NT2/D1 (cell line): ENCODE measurements around the gene SLC5A10.
A peak's percentile ranks its signal among the peaks of the same experiment; 100 is the strongest.

Source experiments
- DNase-seq: peaks from one replicate; pipeline ENCODE4 v3.0.0-alpha.2; 2011; ENCODE audit warnings: low read depth, low spot score
- H3K27me3 ChIP-seq: 2 replicates; pipeline ENCODE4 v1.6.0; 2011; ENCODE audit warnings: mild to moderate bottlenecking; ENCODE audit not compliant: insufficient read length, insufficient read depth
- H3K36me3 ChIP-seq: 2 replicates; pipeline ENCODE4 v1.6.1; 2011; ENCODE audit warnings: mild to moderate bottlenecking, low read length, mixed read lengths; ENCODE audit not compliant: insufficient read depth, insufficient read length
- H3K4me1 ChIP-seq: 2 replicates; pipeline ENCODE4 v1.5.1; 2011; ENCODE audit not compliant: insufficient read depth, insufficient read length
- H3K4me3 ChIP-seq: 2 replicates; pipeline ENCODE4 v1.5.1; 2011; ENCODE audit warnings: low read depth; ENCODE audit not compliant: insufficient read length
- H3K9ac ChIP-seq: 2 replicates; pipeline ENCODE4 v1.6.0; 2011; ENCODE audit warnings: low read depth; ENCODE audit not compliant: insufficient read length
- H3K9me3 ChIP-seq: 2 replicates; pipeline ENCODE4 v1.5.1; 2011; ENCODE audit warnings: mild to moderate bottlenecking, low read length; ENCODE audit not compliant: insufficient read depth
- SUZ12 ChIP-seq: IDR thresholded peaks from 2 replicates; pipeline ENCODE4 v1.6.1; 2011; ENCODE audit not compliant: insufficient read length, insufficient read depth; ENCODE audit errors: extremely low read depth
- YY1 ChIP-seq: IDR thresholded peaks from 2 replicates; pipeline ENCODE4 v1.6.1; 2011; ENCODE audit not compliant: insufficient read length, insufficient read depth
- ZNF274 ChIP-seq: IDR thresholded peaks from 2 replicates; pipeline ENCODE4 v1.6.1; 2011; ENCODE audit warnings: mild to moderate bottlenecking, low read depth, low read length

Gene SLC5A10

GRCh38 chr17:18932360-18933055 is 19.5 kb upstream of the SLC5A10 start:
- H3K36me3 ChIP-seq = peaks cover 26% of the 10 kb centered on the region
- DNase-seq = no peak
- H3K9ac ChIP-seq = no peak overlapping the region
- no peaks in the 10 kb centered on the region for H3K9me3 ChIP-seq
- TF ChIP-seq SUZ12 (no peak), ZNF274 (no peak), YY1 (no peak)
- no peaks in the 10 kb centered on the region for H3K4me1 ChIP-seq
- no peak overlapping the region for H3K4me3 ChIP-seq
- no peaks in the 10 kb centered on the region for H3K27me3 ChIP-seq

- no peaks in the 10 kb centered on the region for H3K4me1 ChIP-seq
- no peak overlapping the region for H3K4me3 ChIP-seq
- no peak overlapping the region for H3K9ac ChIP-seq
- no peak for DNase-seq
- TF ChIP-seq SUZ12 (no peak), ZNF274 (no peak), YY1 (no peak)
- no peaks in the 10 kb centered on the region for H3K9me3 ChIP-seq
- no peaks in the 10 kb centered on the region for H3K27me3 ChIP-seq
- peaks cover 25% of the 10 kb centered on the region for H3K36me3 ChIP-seq
Observed at GRCh38 chr17:18933102-18934058, 18.6 kb upstream of the SLC5A10 start.

- Histone ChIP-seq H3K27me3 (no peaks in the 10 kb centered on the region), H3K9me3 (no peaks in the 10 kb centered on the region), H3K36me3 (no peaks in the 10 kb centered on the region), H3K4me3 (no peak overlapping the region), H3K4me1 (no peaks in the 10 kb centered on the region), H3K9ac (no peak overlapping the region)
- DNase-seq = no peak
- TF ChIP-seq ZNF274 = no peak
- no peak for TF ChIP-seq YY1
- no peak for TF ChIP-seq SUZ12
Observed at GRCh38 chr17:18937981-18938691, 13.8 kb upstream of the SLC5A10 start.

GRCh38 chr17:18938692-18939023 is 13.3 kb upstream of the SLC5A10 start:
- no peaks in the 10 kb centered on the region for H3K27me3 ChIP-seq
- no peaks in the 10 kb centered on the region for H3K36me3 ChIP-seq

GRCh38 chr17:18944646-18945045 is 7.3 kb upstream of the SLC5A10 start:
- H3K36me3 ChIP-seq = no peaks in the 10 kb centered on the region
- no peak overlapping the region for H3K9ac ChIP-seq
- DNase-seq = no peak
- no peaks in the 10 kb centered on the region for H3K27me3 ChIP-seq
- H3K4me3 ChIP-seq = no peak overlapping the region
- H3K9me3 ChIP-seq = no peaks in the 10 kb centered on the region
- H3K4me1 ChIP-seq = peaks cover 5% of the 10 kb centered on the region
- no peak for TF ChIP-seq SUZ12
- TF ChIP-seq YY1 = no peak
- no peak for TF ChIP-seq ZNF274

More at GRCh38 chr17:18938692-18939023, 13.3 kb upstream of the SLC5A10 start:
- Histone ChIP-seq H3K4me1 (no peaks in the 10 kb centered on the region), H3K4me3 (no peak overlapping the region), H3K9me3 (no peaks in the 10 kb centered on the region), H3K9ac (no peak overlapping the region)
- TF ChIP-seq YY1 = no peak
- no peak for DNase-seq

- TF ChIP-seq SUZ12 = no peak
- Histone ChIP-seq H3K36me3 (no peaks in the 10 kb centered on the region), H3K9me3 (no peaks in the 10 kb centered on the region), H3K4me1 (peaks cover 9% of the 10 kb centered on the region), H3K27me3 (no peaks in the 10 kb centered on the region), H3K4me3 (no peak overlapping the region), H3K9ac (no peak overlapping the region)
- peak; percentile 25 for DNase-seq
Observed at GRCh38 chr17:18946536-18946935, 5.4 kb upstream of the SLC5A10 start.

- no peak for TF ChIP-seq ZNF274
- no peak for TF ChIP-seq YY1
- no peak for TF ChIP-seq SUZ12
- H3K36me3 ChIP-seq = no peaks in the 10 kb centered on the region
- no peaks in the 10 kb centered on the region for H3K9me3 ChIP-seq
- peak overlapping the region; percentile 10 for H3K9ac ChIP-seq
- peaks cover 11% of the 10 kb centered on the region for H3K4me1 ChIP-seq
- no peak overlapping the region for H3K4me3 ChIP-seq
- no peaks in the 10 kb centered on the region for H3K27me3 ChIP-seq
- DNase-seq = no peak
Observed at GRCh38 chr17:18947866-18948265, 4.1 kb upstream of the SLC5A10 start.
